GM12878 (cell line): ENCODE measurements around the gene TMEM52. TPM values are rescaled to one million over a fixed set of nuclear protein-coding genes. Genes with fewer than 3 reads are reported as not detected.

Experiments used
- ATAC-seq: fragments of 200-7000 bp; cut with Tn5 transposase; 3 replicates; pipeline ENCODE4 v1.9.1; 2020; ENCODE audit warnings: mild to moderate bottlenecking, moderate library complexity
- BruUV-seq: library from RNA; stranded (reverse); fragments of 400-500 nt; replicated peaks from 2 replicates; lab custom pipeline; 2021; lab: Mats Ljungman, UMichigan
- CTCF ChIA-PET: fragments of 300-600 bp; sonication (Branson Sonifier 250); formaldehyde crosslinking; extraction: SDS; loops from one replicate; lab custom pipeline; 2021; ENCODE audit warnings: inconsistent platforms; lab: Yijun Ruan, JAX
- POLR2A ChIA-PET: fragments of 350-600 bp; formaldehyde crosslinking; extraction: SDS; loops from one replicate; lab custom pipeline; 2021; ENCODE audit warnings: inconsistent platforms; lab: Charles Lee
- RAD21 ChIA-PET: fragments of 300-600 bp; sonication (Branson Sonifier 250); formaldehyde crosslinking; loops from one replicate; lab custom pipeline; 2023; ENCODE audit warnings: antibody characterized with exemption; ENCODE audit not compliant: unreplicated experiment; lab: Charles Lee
- SMC1A ChIA-PET: fragments of 300-600 bp; sonication (Branson Sonifier 250); formaldehyde crosslinking; loops from one replicate; lab custom pipeline; 2023; ENCODE audit not compliant: unreplicated experiment, uncharacterized antibody; lab: Charles Lee
- DNase-seq: peaks from one replicate; pipeline ENCODE4 v3.0.0-alpha.2; 2011; ENCODE audit warnings: low read depth, low spot score
- FAIRE-seq: peaks from 3 replicates; lab custom pipeline; 2011; peaks lifted over from hg19 to GRCh38; lab: Jason Lieb, UNC
- H2AFZ ChIP-seq: 2 replicates; pipeline ENCODE4 v1.6.0; 2011; ENCODE audit warnings: low read depth, low read length, control low read depth; ENCODE audit not compliant: control insufficient read depth
- H3K27ac ChIP-seq: 2 replicates; pipeline ENCODE4 v1.5.1; 2011; ENCODE audit warnings: control low read depth; ENCODE audit not compliant: control insufficient read depth, insufficient read depth
- H3K27me3 ChIP-seq, 2 experiments: replicated peaks in 1 of 2; 2 replicates each; pipeline versions ENCODE4 v1.6.0 to v1.6.1; 2011; ENCODE audit warnings: low read length in 1 of 2; ENCODE audit not compliant: control insufficient read depth in 2 of 2, insufficient read depth in 2 of 2
- H3K36me3 ChIP-seq, 2 experiments: 2 replicates each; pipeline ENCODE4 v1.5.1; 2011; ENCODE audit warnings: low read length in 1 of 2; ENCODE audit not compliant: control insufficient read depth in 2 of 2, insufficient read depth in 2 of 2
- H3K4me1 ChIP-seq: 2 replicates; pipeline ENCODE4 v1.6.1; 2011; ENCODE audit warnings: mild to moderate bottlenecking, low read length, moderate library complexity, mixed read lengths; ENCODE audit not compliant: control insufficient read depth, insufficient read depth
- H3K4me2 ChIP-seq: 2 replicates; pipeline ENCODE4 v1.6.0; 2011; ENCODE audit warnings: control low read depth; ENCODE audit not compliant: control insufficient read depth, insufficient read depth
- H3K4me3 ChIP-seq: fragments of 200-600 bp; sonication (generic); 2 replicates; pipeline ENCODE4 v1.5.1; 2016
- H3K79me2 ChIP-seq: 2 replicates; pipeline ENCODE4 v1.6.0; 2011; ENCODE audit warnings: low read length; ENCODE audit not compliant: control insufficient read depth, insufficient read depth
- H3K9ac ChIP-seq: 2 replicates; pipeline ENCODE4 v1.8.0; 2011; ENCODE audit warnings: low read length, control low read depth, mixed read lengths; ENCODE audit not compliant: control insufficient read depth, insufficient read depth
- H3K9me3 ChIP-seq: replicated peaks from 3 replicates; pipeline ENCODE4 v1.5.1; 2011; ENCODE audit warnings: mild to moderate bottlenecking, low read length; ENCODE audit not compliant: control insufficient read depth, insufficient read depth
- H4K20me1 ChIP-seq: 2 replicates; pipeline ENCODE4 v1.6.0; 2011; ENCODE audit not compliant: control insufficient read depth, insufficient read depth
- ASH2L ChIP-seq: fragments of 300-600, 200-600 bp; sonication (generic); IDR thresholded peaks from 2 replicates; pipeline ENCODE4 v1.6.1; 2017; ENCODE audit warnings: low read depth, mild to moderate bottlenecking, borderline replicate concordance
- HDAC6 ChIP-seq: fragments of 200-600 bp; sonication (generic); IDR thresholded peaks from one replicate; pipeline ENCODE4 v1.8.0; 2017; ENCODE audit warnings: antibody characterized with exemption; ENCODE audit not compliant: unreplicated experiment
- POLR2AphosphoS5 ChIP-seq: IDR thresholded peaks from 2 replicates; pipeline ENCODE4 v1.6.1; 2011; ENCODE audit warnings: mild to moderate bottlenecking, low read length, inconsistent platforms
- RUNX3 ChIP-seq: IDR thresholded peaks from 2 replicates; pipeline ENCODE4 v1.6.1; 2012; ENCODE audit warnings: low read length, inconsistent platforms
- SRF ChIP-seq, 2 experiments: IDR thresholded peaks; 2 replicates each; pipeline ENCODE4 v1.6.1; 2011; ENCODE audit warnings: low read depth in 2 of 2, low read length in 2 of 2, mild to moderate bottlenecking in 1 of 2, moderate library complexity in 1 of 2
- SUZ12 ChIP-seq: fragments of 200-600 bp; sonication (generic); IDR thresholded peaks from one replicate; pipeline ENCODE4 v1.6.1; 2018; ENCODE audit warnings: antibody characterized with exemption, mild to moderate bottlenecking; ENCODE audit not compliant: unreplicated experiment
- WGBS: methylation state at CpG from one replicate; pipeline ENCODE4 v1.1.6; 2016; ENCODE audit warnings: low lambda C conversion rate; ENCODE audit not compliant: insufficient replicate concordance, insufficient coverage; ENCODE audit errors: missing lambda C conversion rate; 5-methylcytosine and 5-hydroxymethylcytosine counted together
- in situ Hi-C: fragments of 300-500 bp; cut with MboI; formaldehyde crosslinking; loops from 9 replicates; pipeline ENCODE4 v1.14.3; 2018; ENCODE audit warnings: mixed read lengths
- intact Hi-C: fragments of 100-400 bp; cut with micrococcal nuclease; formaldehyde crosslinking; loops from one replicate; pipeline ENCODE4 v1.14.2; 2022; ENCODE audit not compliant: unreplicated experiment
- polyA plus RNA-seq, 11 experiments: library from polyadenylated mRNA; depleted of rRNA in 4 of 11; unstranded in 6 of 11; stranded (reverse) in 5 of 11; fragments of >200 nt; fragmentation: Nextera tagmentation in 4 of 11; fragmentation: Illumina TruSeq in 1 of 11; extraction: Ambion mirVana in 4 of 11; extraction: Trizol in 1 of 11; gene quantifications; 1 replicate in 1 of 11; 2 replicates in 10 of 11; pipeline versions ENCODE4 v1.2.1 to v1.2.3, GENCODE V29; 2011 to 2016; ENCODE audit warnings: inconsistent platforms in 2 of 11, missing spikeins in 2 of 11, low read depth in 1 of 11
- total RNA-seq, 4 experiments: library from RNA; depleted of rRNA in 3 of 4; stranded (reverse); fragments of >200 nt in 3 of 4; fragmentation: Illumina TruSeq in 1 of 4; extraction: Trizol in 1 of 4; gene quantifications; 2 replicates each; pipeline versions ENCODE4 v1.2.1 to v1.2.3, GENCODE V29; 2013 to 2021
- TF ChIP-seq, protein P1 (sequence below): fragments of 150-350 bp; IDR thresholded peaks from 2 replicates; pipeline ENCODE4 v1.6.1; 2014; ENCODE audit warnings: mild to moderate bottlenecking, low read depth, low read length

TMEM52 gene
- total and polyA plus RNA-seq, 10 of the 15 experiments (the other 5 are each of a cell fraction or from before 2014, with no cell fraction given) = 0.17 to 0.33 (median 0.24) TPM; not detected in 7

DNA sequence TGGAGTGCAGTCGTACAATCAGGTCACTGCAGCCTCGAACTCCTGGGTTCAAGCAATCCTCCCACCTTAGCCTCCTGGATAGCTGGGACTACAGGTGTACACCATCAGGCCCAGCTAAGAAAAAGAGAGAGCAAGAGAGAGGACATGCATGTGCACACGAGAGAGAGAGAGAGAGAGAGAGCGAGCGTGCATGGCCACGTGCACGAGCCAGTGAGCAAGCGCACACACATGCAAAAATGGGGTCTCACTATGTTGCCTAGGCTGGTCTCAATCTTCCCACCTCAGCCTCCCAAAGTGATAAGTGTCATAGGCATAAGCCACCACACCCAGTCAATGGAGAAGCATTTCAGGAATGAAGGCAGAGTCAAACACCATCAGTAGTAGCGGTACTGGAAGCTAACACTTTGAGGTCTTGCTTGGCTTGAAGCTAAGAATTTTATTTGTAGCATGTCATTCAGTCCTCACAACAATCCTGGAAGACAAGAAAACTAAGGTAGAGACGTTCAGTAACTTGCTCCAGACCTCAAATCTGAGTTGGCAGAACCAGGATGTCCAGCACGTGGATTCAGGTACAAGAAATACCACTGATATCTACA, 42.6 kb downstream of the TMEM52 start:
- Histone ChIP-seq H3K9ac (no peak overlapping the region), H3K9me3 (no peaks in the 10 kb centered on the region; the same call in 2 of the 3 replicates), H3K79me2 (peaks cover 87% of the 10 kb centered on the region), H2AFZ (no peak overlapping the region), H3K36me3 (peaks cover 38 to 44% of the 10 kb centered on the region in 2 experiments; a peak in 3 of 4 replicates), H3K4me2 (no peak overlapping the region), H3K4me1 (no peaks in the 10 kb centered on the region), H3K4me3 (no peak overlapping the region), H4K20me1 (peaks cover 50% of the 10 kb centered on the region), H3K27ac (no peak overlapping the region), H3K27me3 (no peaks in the 10 kb centered on the region)
- intact Hi-C loops (no loop called here), in situ Hi-C loops (no loop called here)
- ATAC-seq (no peak), DNase-seq (no peak), FAIRE-seq (no peak)
- WGBS = 42% methylated on average over 10 of the region's 11 CpGs
- ChIA-PET RAD21 (no interaction called here), CTCF (no interaction called here), POLR2A (interaction anchor here (1.5 kb wide), 1 partner anchor 11 kb away, joined by 4 read pairs; no protein-coding TSS in a partner anchor), SMC1A (interaction anchor here (1.3 kb wide), 1 partner anchor 13 kb away, joined by 3 read pairs; no protein-coding TSS in a partner anchor)
- TF ChIP-seq HDAC6 (no peak), POLR2AphosphoS5 (peak; percentile 31; the same call in 1 of the 2 replicates)
- no TSS peak for BruUV-seq

DNA sequence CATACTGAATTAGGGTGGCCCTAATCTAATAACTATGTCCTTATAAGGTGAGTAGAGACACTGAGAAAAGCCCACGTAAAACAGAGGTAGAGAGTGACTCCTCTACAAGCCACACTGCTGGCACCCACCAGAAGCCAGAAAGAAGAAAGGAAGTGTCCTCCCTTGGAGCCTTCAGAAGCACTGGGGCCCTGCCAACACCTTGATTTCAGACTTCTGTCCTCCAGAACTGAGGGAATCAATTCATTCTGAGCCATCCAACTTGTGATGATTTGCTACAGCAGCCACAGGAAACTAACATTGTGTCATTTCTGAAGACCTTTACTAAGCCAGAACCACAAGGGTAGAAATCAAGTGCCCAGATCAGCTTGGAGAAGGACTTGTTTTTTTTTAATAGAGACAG, 43.1 kb downstream of the TMEM52 start:
- intact Hi-C loops (no loop called here), in situ Hi-C loops (no loop called here)
- H3K4me3 ChIP-seq = no peak overlapping the region

More for the DNA sequence above, 43.1 kb downstream of the TMEM52 start:
- POLR2A ChIA-PET = interaction anchor here (0.6 to 1.5 kb wide), 3 partner anchors 10 to 140 kb away, joined by 4 to 5 read pairs (median 4); no protein-coding TSS in a partner anchor
- H3K36me3 ChIP-seq = peaks cover 36 to 44% of the 10 kb centered on the region in 2 experiments; a peak in 3 of 4 replicates
- H3K4me1 ChIP-seq = no peaks in the 10 kb centered on the region
- DNase-seq (no peak), FAIRE-seq (no peak), ATAC-seq (no peak)
- H3K79me2 ChIP-seq = peaks cover 87% of the 10 kb centered on the region
- 70% methylated on average over 1 of the region's 1 CpG for WGBS
- H3K4me2 ChIP-seq = no peak overlapping the region
- SMC1A ChIA-PET = interaction anchor here (1.2 to 1.3 kb wide), 2 partner anchors 13 to 96 kb away, joined by 3 read pairs; no protein-coding TSS in a partner anchor
- TF ChIP-seq, protein P1, sequence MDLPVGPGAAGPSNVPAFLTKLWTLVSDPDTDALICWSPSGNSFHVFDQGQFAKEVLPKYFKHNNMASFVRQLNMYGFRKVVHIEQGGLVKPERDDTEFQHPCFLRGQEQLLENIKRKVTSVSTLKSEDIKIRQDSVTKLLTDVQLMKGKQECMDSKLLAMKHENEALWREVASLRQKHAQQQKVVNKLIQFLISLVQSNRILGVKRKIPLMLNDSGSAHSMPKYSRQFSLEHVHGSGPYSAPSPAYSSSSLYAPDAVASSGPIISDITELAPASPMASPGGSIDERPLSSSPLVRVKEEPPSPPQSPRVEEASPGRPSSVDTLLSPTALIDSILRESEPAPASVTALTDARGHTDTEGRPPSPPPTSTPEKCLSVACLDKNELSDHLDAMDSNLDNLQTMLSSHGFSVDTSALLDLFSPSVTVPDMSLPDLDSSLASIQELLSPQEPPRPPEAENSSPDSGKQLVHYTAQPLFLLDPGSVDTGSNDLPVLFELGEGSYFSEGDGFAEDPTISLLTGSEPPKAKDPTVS = no peak
- no peak for TF ChIP-seq SUZ12
- no peak for TF ChIP-seq RUNX3
- TF ChIP-seq ASH2L = no peak
- no peak for TF ChIP-seq SRF (IDR thresholded peaks at IDR 0.05; ENCODE audit: low read depth in 2 of 2, low read length in 2 of 2)
- TF ChIP-seq POLR2AphosphoS5 = no peak
- H2AFZ ChIP-seq = no peak overlapping the region
- peaks cover 49% of the 10 kb centered on the region for H4K20me1 ChIP-seq
- RAD21 ChIA-PET = no interaction called here
- H3K9ac ChIP-seq = no peak overlapping the region
- no peak overlapping the region for H3K27ac ChIP-seq
- CTCF ChIA-PET = interaction anchor here (0.7 kb wide), 1 partner anchor 12 kb away, joined by 3 read pairs; no protein-coding TSS in a partner anchor
- no peaks in the 10 kb centered on the region for H3K27me3 ChIP-seq
- H3K9me3 ChIP-seq = no peaks in the 10 kb centered on the region; the same call in 2 of the 3 replicates
- BruUV-seq = TSS peak; percentile 17
